ENCODE measurements around the gene DMP1. TPM values are rescaled to one million over a fixed set of nuclear protein-coding genes. Genes with fewer than 3 reads are reported as not detected.
A peak's percentile ranks its signal among the peaks of the same experiment; 100 is the strongest.
"Not testable (repeated sequence)": the region's sequence is repeated elsewhere in the genome, so short reads cannot be mapped to it uniquely, and the experiment has no call there.

Gene DMP1
- total and polyA plus RNA-seq, 4 donors = not detected

DNA sequence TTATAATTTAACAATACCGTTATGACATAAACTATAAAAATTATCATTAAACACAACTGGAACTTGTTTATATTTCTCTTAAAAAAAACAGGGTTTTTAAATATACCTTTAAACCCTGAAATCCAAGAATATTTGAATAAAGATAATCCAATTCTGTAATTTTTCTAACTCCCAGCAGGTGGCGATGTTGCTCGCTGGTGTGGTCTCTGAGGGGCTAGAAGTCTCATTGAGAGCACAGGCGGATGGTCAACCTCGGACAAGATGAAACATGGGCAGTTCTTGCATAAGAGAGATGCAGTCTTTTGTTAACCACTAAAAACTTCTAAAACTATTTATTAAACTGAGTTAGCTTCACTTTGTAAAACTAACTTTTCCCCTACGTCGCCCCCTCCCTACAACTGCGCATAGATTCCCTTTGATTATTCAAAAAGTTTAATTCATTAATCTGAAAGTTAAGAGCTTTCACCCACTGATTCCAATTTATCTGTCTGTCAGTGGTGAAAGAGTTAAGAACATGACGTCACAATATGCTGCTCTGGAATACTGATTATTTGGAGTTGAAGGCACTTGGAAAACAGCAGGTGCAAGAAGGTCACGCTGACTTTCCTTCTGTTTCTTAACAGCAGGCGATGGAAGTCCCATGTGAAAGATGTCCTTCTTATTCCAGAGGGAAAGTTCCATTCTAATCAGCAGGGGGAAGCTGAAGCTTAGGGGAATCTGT is 29.5 kb downstream of the DMP1 start:
- DNase-seq (peak; percentile 73 to 86 (median 83)), ATAC-seq (ENCODE audit: insufficient read depth, low FRiP score) (no peak)
- TF ChIP-seq, protein P1, sequence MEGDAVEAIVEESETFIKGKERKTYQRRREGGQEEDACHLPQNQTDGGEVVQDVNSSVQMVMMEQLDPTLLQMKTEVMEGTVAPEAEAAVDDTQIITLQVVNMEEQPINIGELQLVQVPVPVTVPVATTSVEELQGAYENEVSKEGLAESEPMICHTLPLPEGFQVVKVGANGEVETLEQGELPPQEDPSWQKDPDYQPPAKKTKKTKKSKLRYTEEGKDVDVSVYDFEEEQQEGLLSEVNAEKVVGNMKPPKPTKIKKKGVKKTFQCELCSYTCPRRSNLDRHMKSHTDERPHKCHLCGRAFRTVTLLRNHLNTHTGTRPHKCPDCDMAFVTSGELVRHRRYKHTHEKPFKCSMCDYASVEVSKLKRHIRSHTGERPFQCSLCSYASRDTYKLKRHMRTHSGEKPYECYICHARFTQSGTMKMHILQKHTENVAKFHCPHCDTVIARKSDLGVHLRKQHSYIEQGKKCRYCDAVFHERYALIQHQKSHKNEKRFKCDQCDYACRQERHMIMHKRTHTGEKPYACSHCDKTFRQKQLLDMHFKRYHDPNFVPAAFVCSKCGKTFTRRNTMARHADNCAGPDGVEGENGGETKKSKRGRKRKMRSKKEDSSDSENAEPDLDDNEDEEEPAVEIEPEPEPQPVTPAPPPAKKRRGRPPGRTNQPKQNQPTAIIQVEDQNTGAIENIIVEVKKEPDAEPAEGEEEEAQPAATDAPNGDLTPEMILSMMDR (IDR thresholded peaks at IDR 0.05; ENCODE audit: control extremely low read depth, extremely low read depth) = peak; percentile 34
- H3K4me1 ChIP-seq (ENCODE audit: control insufficient read depth in 5 of 5, insufficient read depth in 5 of 5, low read length in 5 of 5) = peaks cover 0 to 6% (median 0%) of the 10 kb centered on the region in 5 donors
- no peak overlapping the region for H3K27ac ChIP-seq (ENCODE audit: low read depth in 1 of 2, low read length in 1 of 2)
- H3K9ac ChIP-seq (ENCODE audit: insufficient read depth in 1 of 2, low read length in 2 of 2) = no peak overlapping the region
- H3K36me3 ChIP-seq (ENCODE audit: control insufficient read depth in 4 of 4, insufficient read depth in 4 of 4, low read length in 4 of 4) = no peaks in the 10 kb centered on the region
- no peak overlapping the region for H3K4me3 ChIP-seq
- H3K27me3 ChIP-seq (ENCODE audit: control insufficient read depth in 3 of 3, insufficient read depth in 3 of 3, low read length in 2 of 3) = no peaks in the 10 kb centered on the region
- H3K9me3 ChIP-seq (ENCODE audit: control insufficient read depth in 4 of 4, insufficient read depth in 3 of 4, low read length in 3 of 4) = peaks cover 0 to 2% (median 0%) of the 10 kb centered on the region in 4 donors
- WGBS, 2 donors = 43 to 52% methylated on average over 11 of the region's 11 CpGs

DNA sequence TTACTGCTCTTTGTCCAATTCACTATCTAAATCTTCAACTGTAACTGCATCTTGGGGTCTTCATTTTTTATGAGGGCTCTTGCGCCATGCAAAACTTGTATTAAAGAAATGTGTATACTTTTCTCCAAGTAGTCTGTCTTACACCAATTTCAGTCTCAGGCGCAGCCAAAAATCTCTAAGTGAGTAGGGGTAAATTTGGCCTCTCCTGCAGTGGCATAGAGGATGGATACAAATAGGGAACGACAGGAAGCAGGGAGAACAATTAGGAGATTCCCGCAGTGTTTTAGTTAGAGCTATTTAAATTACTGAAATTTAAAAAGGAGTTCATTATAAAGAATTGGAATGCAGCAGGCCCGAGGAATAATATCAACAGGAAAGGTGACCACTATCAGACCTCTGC is 30.2 kb downstream of the DMP1 start:
- DNase-seq (no peak), ATAC-seq (ENCODE audit: insufficient read depth, low FRiP score) (no peak)
- TF ChIP-seq, protein P1 (IDR thresholded peaks at IDR 0.05; ENCODE audit: control extremely low read depth, extremely low read depth) = no peak
- H3K36me3 ChIP-seq (ENCODE audit: control insufficient read depth in 4 of 4, insufficient read depth in 4 of 4, low read length in 4 of 4) = no peaks in the 10 kb centered on the region
- no peak overlapping the region for H3K9ac ChIP-seq (ENCODE audit: insufficient read depth in 1 of 2, low read length in 2 of 2)
- H3K4me3 ChIP-seq = no peak overlapping the region
- 66 to 74% methylated on average over 5 of the region's 5 CpGs for WGBS, 2 donors
- no peaks in the 10 kb centered on the region for H3K27me3 ChIP-seq (ENCODE audit: control insufficient read depth in 3 of 3, insufficient read depth in 3 of 3, low read length in 2 of 3)
- H3K4me1 ChIP-seq (ENCODE audit: control insufficient read depth in 5 of 5, insufficient read depth in 5 of 5, low read length in 5 of 5) = peaks cover 0 to 6% (median 0%) of the 10 kb centered on the region in 5 donors
- H3K27ac ChIP-seq (ENCODE audit: low read depth in 1 of 2, low read length in 1 of 2) = no peak overlapping the region
- peaks cover 0 to 2% (median 0%) of the 10 kb centered on the region in 4 donors for H3K9me3 ChIP-seq (ENCODE audit: control insufficient read depth in 4 of 4, insufficient read depth in 3 of 4, low read length in 3 of 4)

DNA sequence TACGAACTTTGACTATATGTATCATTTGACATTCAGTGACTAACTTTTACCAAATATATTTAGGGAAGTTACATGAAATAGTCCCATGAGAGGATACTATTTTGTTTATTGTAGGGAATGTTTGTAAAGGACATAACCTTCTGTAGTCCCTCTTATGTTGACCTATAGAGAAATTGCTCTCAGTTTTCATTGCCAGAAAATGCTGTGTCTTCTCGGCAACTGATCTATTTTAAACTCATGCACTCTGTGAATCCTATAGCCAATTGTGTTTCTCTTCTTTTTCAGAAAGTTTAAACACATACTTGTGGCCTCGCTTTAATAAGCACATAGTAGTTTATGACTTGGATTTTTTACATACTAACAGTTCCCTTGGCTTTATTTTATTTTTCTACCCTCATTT is 38.2 kb downstream of the DMP1 start:
- H3K27me3 ChIP-seq (ENCODE audit: control insufficient read depth in 3 of 3, insufficient read depth in 3 of 3, low read length in 2 of 3) = no peaks in the 10 kb centered on the region
- H3K36me3 ChIP-seq (ENCODE audit: control insufficient read depth in 4 of 4, insufficient read depth in 4 of 4, low read length in 4 of 4) = no peaks in the 10 kb centered on the region
- no peak overlapping the region for H3K9ac ChIP-seq (ENCODE audit: insufficient read depth in 1 of 2, low read length in 2 of 2)
- WGBS, 2 donors = 88 to 94% methylated on average over 3 of the region's 3 CpGs
- ATAC-seq (ENCODE audit: insufficient read depth, low FRiP score) = no peak
- H3K4me1 ChIP-seq (ENCODE audit: control insufficient read depth in 5 of 5, insufficient read depth in 5 of 5, low read length in 5 of 5) = no peaks in the 10 kb centered on the region
- no peak overlapping the region for H3K4me3 ChIP-seq
- H3K9me3 ChIP-seq (ENCODE audit: control insufficient read depth in 4 of 4, insufficient read depth in 3 of 4, low read length in 3 of 4) = peaks cover 0 to 7% (median under 1%) of the 10 kb centered on the region in 4 donors
- TF ChIP-seq, protein P1 (IDR thresholded peaks at IDR 0.05; ENCODE audit: control extremely low read depth, extremely low read depth) = no peak
- DNase-seq = peak in 2 of 3 donors; percentile 37 to 53
- no peak overlapping the region for H3K27ac ChIP-seq (ENCODE audit: low read depth in 1 of 2, low read length in 1 of 2)

DNA sequence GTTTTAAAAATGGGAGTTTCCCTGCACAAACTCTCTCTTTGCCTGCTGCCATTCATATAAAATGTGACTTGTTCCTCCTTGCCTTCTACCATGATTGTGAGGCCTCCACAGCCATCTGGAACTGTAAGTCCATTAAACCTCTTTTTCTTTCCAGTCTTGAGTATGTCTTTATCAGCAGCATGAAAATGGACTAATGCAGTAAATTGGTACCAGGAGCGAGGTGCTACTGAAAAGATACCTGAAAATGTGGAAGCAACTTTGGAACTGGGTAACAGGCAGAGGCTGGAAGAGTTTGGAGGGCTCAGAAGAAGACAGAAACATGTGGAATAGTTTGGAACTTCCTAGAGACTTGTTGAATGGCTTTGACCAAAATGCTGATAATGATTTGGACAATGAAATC is 40.9 kb downstream of the DMP1 start:
- not testable (repeated sequence) for H3K27me3 ChIP-seq (ENCODE audit: control insufficient read depth in 3 of 3, insufficient read depth in 3 of 3, low read length in 2 of 3); H3K36me3 ChIP-seq (ENCODE audit: control insufficient read depth in 4 of 4, insufficient read depth in 4 of 4, low read length in 4 of 4); H3K27ac ChIP-seq (ENCODE audit: low read depth in 1 of 2, low read length in 1 of 2); H3K4me1 ChIP-seq (ENCODE audit: control insufficient read depth in 5 of 5, insufficient read depth in 5 of 5, low read length in 5 of 5); H3K4me3 ChIP-seq; ATAC-seq (ENCODE audit: insufficient read depth, low FRiP score); H3K9ac ChIP-seq (ENCODE audit: insufficient read depth in 1 of 2, low read length in 2 of 2); DNase-seq; H3K9me3 ChIP-seq (ENCODE audit: control insufficient read depth in 4 of 4, insufficient read depth in 3 of 4, low read length in 3 of 4)
- 94 to 95% methylated on average over 1 of the region's 1 CpG for WGBS, 2 donors

DNA sequence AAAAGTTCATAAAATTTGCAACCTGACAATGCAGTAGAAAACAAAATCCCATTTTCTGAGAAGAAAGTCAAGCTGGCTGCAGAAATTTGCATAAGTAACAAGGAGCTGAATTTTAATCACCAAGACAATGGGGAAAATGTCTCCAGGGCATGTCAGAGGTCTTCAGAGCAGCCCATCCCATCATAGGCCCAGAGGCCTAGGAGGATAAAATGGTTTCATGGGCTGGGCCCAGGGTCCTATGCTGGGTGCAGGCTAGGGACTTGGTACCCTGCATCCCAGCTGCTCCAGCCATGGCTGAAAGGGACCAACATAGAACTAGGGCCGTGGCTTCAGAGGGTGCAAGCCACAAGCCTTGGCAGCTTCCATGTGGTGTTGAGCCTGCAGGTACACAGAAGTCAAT is 42.0 kb downstream of the DMP1 start:
- WGBS, 2 donors = 46 to 59% methylated on average over 1 of the region's 1 CpG

More for the DNA sequence above, 42.0 kb downstream of the DMP1 start:
- not testable (repeated sequence) for H3K4me1 ChIP-seq (ENCODE audit: control insufficient read depth in 5 of 5, insufficient read depth in 5 of 5, low read length in 5 of 5); ATAC-seq (ENCODE audit: insufficient read depth, low FRiP score); H3K36me3 ChIP-seq (ENCODE audit: control insufficient read depth in 4 of 4, insufficient read depth in 4 of 4, low read length in 4 of 4); H3K27me3 ChIP-seq (ENCODE audit: control insufficient read depth in 3 of 3, insufficient read depth in 3 of 3, low read length in 2 of 3); H3K9ac ChIP-seq (ENCODE audit: insufficient read depth in 1 of 2, low read length in 2 of 2); DNase-seq; H3K9me3 ChIP-seq (ENCODE audit: control insufficient read depth in 4 of 4, insufficient read depth in 3 of 4, low read length in 3 of 4); H3K27ac ChIP-seq (ENCODE audit: low read depth in 1 of 2, low read length in 1 of 2); H3K4me3 ChIP-seq
